Inferior parietal cortex (tissue), 1 donor: ENCODE data around the gene CACNG8.
A peak's percentile ranks its signal among the peaks of the same experiment; 100 is the strongest.

ENCODE experiments used
- DNase-seq: peaks from one replicate; pipeline ENCODE4 v3.0.0-alpha.2; 2016; ENCODE audit errors: extremely low spot score

Gene CACNG8

GRCh38 chr19:53992211-53992610, 29.5 kb downstream of the CACNG8 start:
- DNase-seq: no peak

- DNase-seq: no peak
Measured at GRCh38 chr19:53992815-53993214, 30.1 kb downstream of the CACNG8 start.

- no peak for DNase-seq
Measured at GRCh38 chr19:53993448-53993847, 30.7 kb downstream of the CACNG8 start.

GRCh38 chr19:53994811-53995210, 32.1 kb downstream of the CACNG8 start:
- DNase-seq: no peak

- no peak for DNase-seq
Measured at GRCh38 chr19:53998223-53998622, 35.5 kb downstream of the CACNG8 start.

- no peak for DNase-seq
Measured at GRCh38 chr19:53999694-54000093, 37.0 kb downstream of the CACNG8 start.

- DNase-seq: no peak
Measured at GRCh38 chr19:54001496-54001895, 38.8 kb downstream of the CACNG8 start.

- no peak for DNase-seq
Measured at GRCh38 chr19:54002495-54003315, 40.0 kb downstream of the CACNG8 start.

GRCh38 chr19:54009440-54009839, 46.7 kb downstream of the CACNG8 start:
- DNase-seq: no peak

- DNase-seq: no peak
Measured at GRCh38 chr19:54010474-54010873, 47.7 kb downstream of the CACNG8 start.

GRCh38 chr19:54011507-54012211, 48.9 kb downstream of the CACNG8 start:
- no peak for DNase-seq

- DNase-seq: no peak
Measured at GRCh38 chr19:54013866-54014265, 51.1 kb downstream of the CACNG8 start.

GRCh38 chr19:54014920-54015560, 52.3 kb downstream of the CACNG8 start:
- no peak for DNase-seq

- no peak for DNase-seq
Measured at GRCh38 chr19:54017261-54017660, 54.5 kb downstream of the CACNG8 start.

- no peak for DNase-seq
Measured at GRCh38 chr19:54021363-54021762, 58.6 kb downstream of the CACNG8 start.

GRCh38 chr19:54021932-54022331, 59.2 kb downstream of the CACNG8 start:
- no peak for DNase-seq

- no peak for DNase-seq
Measured at GRCh38 chr19:54023191-54023590, 60.5 kb downstream of the CACNG8 start.

GRCh38 chr19:54024660-54025059, 61.9 kb downstream of the CACNG8 start:
- DNase-seq: no peak

GRCh38 chr19:54026656-54027055, 63.9 kb downstream of the CACNG8 start:
- no peak for DNase-seq

- no peak for DNase-seq
Measured at GRCh38 chr19:54029301-54029700, 66.6 kb downstream of the CACNG8 start.

GRCh38 chr19:54029930-54030490, 67.3 kb downstream of the CACNG8 start:
- DNase-seq: peak; percentile 79

GRCh38 chr19:54030895-54031586, 68.3 kb downstream of the CACNG8 start:
- DNase-seq: no peak
